Lower leg skin (tissue), 3 donors: ENCODE results near the gene HDAC9.

ENCODE experiments used
- POLR2A ChIP-seq, 2 donors: fragments of 450-650 bp; IDR thresholded peaks; one replicate each; pipeline ENCODE4 v1.6.1; 2016 to 2017; ENCODE audit warnings: antibody characterized with exemption in 2 of 2, mild to moderate bottlenecking in 1 of 2, moderate library complexity in 1 of 2
- TF ChIP-seq, protein P1 (sequence below), 3 donors: fragments of 450-650 bp; IDR thresholded peaks; one replicate each; pipeline ENCODE4 v1.5.1; 2016; ENCODE audit warnings: antibody characterized with exemption in 3 of 3, mild to moderate bottlenecking in 3 of 3, moderate library complexity in 2 of 3

- TF ChIP-seq, protein P1, sequence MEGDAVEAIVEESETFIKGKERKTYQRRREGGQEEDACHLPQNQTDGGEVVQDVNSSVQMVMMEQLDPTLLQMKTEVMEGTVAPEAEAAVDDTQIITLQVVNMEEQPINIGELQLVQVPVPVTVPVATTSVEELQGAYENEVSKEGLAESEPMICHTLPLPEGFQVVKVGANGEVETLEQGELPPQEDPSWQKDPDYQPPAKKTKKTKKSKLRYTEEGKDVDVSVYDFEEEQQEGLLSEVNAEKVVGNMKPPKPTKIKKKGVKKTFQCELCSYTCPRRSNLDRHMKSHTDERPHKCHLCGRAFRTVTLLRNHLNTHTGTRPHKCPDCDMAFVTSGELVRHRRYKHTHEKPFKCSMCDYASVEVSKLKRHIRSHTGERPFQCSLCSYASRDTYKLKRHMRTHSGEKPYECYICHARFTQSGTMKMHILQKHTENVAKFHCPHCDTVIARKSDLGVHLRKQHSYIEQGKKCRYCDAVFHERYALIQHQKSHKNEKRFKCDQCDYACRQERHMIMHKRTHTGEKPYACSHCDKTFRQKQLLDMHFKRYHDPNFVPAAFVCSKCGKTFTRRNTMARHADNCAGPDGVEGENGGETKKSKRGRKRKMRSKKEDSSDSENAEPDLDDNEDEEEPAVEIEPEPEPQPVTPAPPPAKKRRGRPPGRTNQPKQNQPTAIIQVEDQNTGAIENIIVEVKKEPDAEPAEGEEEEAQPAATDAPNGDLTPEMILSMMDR (IDR thresholded peaks at IDR 0.05): no peak
- TF ChIP-seq POLR2A (IDR thresholded peaks at IDR 0.05): no peak
These were observed 13.9 kb downstream of the HDAC9 start for GRCh38 chr7:18509481-18509880.
